Measurements from ENCODE around the gene ADAMTSL3. TPM values are rescaled to one million over a fixed set of nuclear protein-coding genes. Genes with fewer than 3 reads are reported as not detected.

ADAMTSL3 gene
- total and polyA plus RNA-seq, 2 of the 8 experiments (the other 6 are each of a cell fraction or from before 2014, with no cell fraction given) = 0.35 to 1.4 TPM

DNA sequence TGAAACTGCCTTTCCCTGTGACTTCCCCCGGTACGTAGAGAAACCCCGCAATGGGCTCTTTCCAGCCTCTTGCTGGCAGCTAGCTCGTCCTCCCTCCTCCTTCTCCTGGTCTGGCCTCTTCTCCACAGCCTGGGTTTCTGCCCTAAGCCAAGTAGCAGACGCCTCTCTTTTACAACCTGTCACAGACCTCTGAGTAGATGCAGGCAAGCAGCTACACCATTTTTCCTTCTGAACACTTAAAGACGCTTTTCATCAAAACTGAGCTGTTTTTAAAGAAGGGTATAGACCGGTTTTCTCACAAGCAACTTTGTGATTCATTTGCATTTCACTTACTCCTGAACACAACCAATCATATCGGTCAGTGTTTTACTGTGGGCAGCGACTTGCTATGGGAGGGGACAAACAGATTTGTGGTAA, 32.0 kb downstream of the ADAMTSL3 start (continued):
- TF ChIP-seq TBP (IDR thresholded peaks at IDR 0.05; ENCODE audit: low read depth, low read length) (no peak), KDM4A (IDR thresholded peaks at IDR 0.05; ENCODE audit: low read depth, low read length, severe bottlenecking) (no peak), YY1 (IDR thresholded peaks at IDR 0.05; ENCODE audit: low read depth, low read length) (no peak), NANOG (IDR thresholded peaks at IDR 0.05; ENCODE audit: insufficient read depth, low read depth, low read length, poor library complexity, severe bottlenecking) (no peak), JUN (IDR thresholded peaks at IDR 0.05; ENCODE audit: low read depth, low read length) (no peak), JUND (IDR thresholded peaks at IDR 0.05; ENCODE audit: low read length) (no peak), BCL11A (IDR thresholded peaks at IDR 0.05; ENCODE audit: low read depth in 2 of 2, low read length in 2 of 2) (no peak), GABPA (IDR thresholded peaks at IDR 0.05; ENCODE audit: borderline replicate concordance, insufficient read depth, low read length) (no peak)
- TF ChIP-seq, protein P1, sequence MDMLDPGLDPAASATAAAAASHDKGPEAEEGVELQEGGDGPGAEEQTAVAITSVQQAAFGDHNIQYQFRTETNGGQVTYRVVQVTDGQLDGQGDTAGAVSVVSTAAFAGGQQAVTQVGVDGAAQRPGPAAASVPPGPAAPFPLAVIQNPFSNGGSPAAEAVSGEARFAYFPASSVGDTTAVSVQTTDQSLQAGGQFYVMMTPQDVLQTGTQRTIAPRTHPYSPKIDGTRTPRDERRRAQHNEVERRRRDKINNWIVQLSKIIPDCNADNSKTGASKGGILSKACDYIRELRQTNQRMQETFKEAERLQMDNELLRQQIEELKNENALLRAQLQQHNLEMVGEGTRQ (IDR thresholded peaks at IDR 0.05; ENCODE audit: low read length) = no peak
- TF ChIP-seq, protein P2, sequence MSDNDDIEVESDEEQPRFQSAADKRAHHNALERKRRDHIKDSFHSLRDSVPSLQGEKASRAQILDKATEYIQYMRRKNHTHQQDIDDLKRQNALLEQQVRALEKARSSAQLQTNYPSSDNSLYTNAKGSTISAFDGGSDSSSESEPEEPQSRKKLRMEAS (IDR thresholded peaks at IDR 0.05) = no peak
